PC-9 (cell line): ENCODE results near the gene TPM3.

Experiments
- EZH2 ChIP-seq: fragments of 200-600 bp; sonication (generic); IDR thresholded peaks from 2 replicates; pipeline ENCODE4 v1.8.0; 2017; ENCODE audit warnings: antibody characterized with exemption, low read depth
- TF ChIP-seq, protein P1 (sequence below): fragments of 200-600 bp; sonication (generic); conservative IDR thresholded peaks from 2 replicates; pipeline ENCODE4 v1.6.1; 2017; ENCODE audit warnings: mixed run types, antibody characterized with exemption, mild to moderate bottlenecking, moderate library complexity

DNA sequence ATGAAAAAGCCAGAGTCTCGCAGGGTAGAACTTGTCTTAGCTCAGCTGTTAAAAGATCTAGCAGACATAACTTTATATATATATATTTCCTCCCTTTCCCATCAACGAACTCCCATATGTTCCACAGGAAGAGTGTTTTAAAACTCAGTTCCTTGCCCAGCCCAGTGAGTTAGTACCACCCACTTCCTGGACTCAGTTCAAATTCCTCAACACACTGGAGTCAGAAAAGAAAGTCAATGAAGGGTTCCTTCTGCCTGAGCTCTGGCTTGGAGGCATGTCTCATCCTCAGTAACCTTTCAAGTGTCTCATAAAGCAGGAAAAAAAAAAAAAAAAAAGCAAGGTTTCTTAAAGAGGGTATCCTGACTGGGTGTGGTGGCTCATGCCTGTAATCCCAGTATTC, 15.6 kb downstream of the TPM3 start:
- TF ChIP-seq, protein P1, sequence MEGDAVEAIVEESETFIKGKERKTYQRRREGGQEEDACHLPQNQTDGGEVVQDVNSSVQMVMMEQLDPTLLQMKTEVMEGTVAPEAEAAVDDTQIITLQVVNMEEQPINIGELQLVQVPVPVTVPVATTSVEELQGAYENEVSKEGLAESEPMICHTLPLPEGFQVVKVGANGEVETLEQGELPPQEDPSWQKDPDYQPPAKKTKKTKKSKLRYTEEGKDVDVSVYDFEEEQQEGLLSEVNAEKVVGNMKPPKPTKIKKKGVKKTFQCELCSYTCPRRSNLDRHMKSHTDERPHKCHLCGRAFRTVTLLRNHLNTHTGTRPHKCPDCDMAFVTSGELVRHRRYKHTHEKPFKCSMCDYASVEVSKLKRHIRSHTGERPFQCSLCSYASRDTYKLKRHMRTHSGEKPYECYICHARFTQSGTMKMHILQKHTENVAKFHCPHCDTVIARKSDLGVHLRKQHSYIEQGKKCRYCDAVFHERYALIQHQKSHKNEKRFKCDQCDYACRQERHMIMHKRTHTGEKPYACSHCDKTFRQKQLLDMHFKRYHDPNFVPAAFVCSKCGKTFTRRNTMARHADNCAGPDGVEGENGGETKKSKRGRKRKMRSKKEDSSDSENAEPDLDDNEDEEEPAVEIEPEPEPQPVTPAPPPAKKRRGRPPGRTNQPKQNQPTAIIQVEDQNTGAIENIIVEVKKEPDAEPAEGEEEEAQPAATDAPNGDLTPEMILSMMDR = no peak
- TF ChIP-seq EZH2 = no peak
